ENCODE results near the gene DGCR6L.
"Not testable (repeated sequence)": the region's sequence is repeated elsewhere in the genome, so short reads cannot be mapped to it uniquely, and the experiment has no call there.

The DGCR6L gene

DNA sequence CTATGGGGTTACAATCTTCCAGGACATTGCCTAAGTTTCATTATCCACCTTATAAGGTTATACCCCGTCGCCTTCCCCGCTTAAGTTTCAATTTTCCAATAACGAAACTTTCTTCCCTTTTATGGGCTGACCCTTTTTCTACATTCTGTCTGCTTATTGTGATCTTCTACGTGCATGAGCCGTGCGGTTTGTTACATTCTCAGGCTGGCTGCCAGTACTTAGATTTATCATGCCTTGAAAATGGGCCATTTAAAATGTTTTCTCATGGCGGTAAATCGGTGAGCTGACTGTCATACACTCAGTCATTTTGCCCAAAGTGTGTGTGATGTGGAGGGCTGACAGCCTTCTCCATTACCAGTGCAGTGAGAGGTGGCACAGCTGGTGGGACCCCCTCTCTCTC, 23.3 kb downstream of the DGCR6L start:
- Histone ChIP-seq H3K4me1 (ENCODE audit: control insufficient read depth, insufficient read depth, low read length) (peaks cover 5% of the 10 kb centered on the region), H3K27me3 (ENCODE audit: control insufficient read depth in 1 of 2, insufficient read depth in 2 of 2, low read length in 2 of 2) (peaks cover 0 to under 1% of the 10 kb centered on the region in 2 donors), H3K9me3 (ENCODE audit: control insufficient read depth in 2 of 2, low read length in 2 of 2) (no peaks in the 10 kb centered on the region), H3K36me3 (ENCODE audit: control insufficient read depth in 2 of 2, insufficient read depth in 2 of 2, low read length in 2 of 2) (no peaks in the 10 kb centered on the region), H3K9ac (ENCODE audit: low read length in 2 of 2) (no peak overlapping the region), H3K27ac (ENCODE audit: low read length) (no peak overlapping the region), H3K4me3 (ENCODE audit: low read length in 2 of 2) (no peak overlapping the region)

DNA sequence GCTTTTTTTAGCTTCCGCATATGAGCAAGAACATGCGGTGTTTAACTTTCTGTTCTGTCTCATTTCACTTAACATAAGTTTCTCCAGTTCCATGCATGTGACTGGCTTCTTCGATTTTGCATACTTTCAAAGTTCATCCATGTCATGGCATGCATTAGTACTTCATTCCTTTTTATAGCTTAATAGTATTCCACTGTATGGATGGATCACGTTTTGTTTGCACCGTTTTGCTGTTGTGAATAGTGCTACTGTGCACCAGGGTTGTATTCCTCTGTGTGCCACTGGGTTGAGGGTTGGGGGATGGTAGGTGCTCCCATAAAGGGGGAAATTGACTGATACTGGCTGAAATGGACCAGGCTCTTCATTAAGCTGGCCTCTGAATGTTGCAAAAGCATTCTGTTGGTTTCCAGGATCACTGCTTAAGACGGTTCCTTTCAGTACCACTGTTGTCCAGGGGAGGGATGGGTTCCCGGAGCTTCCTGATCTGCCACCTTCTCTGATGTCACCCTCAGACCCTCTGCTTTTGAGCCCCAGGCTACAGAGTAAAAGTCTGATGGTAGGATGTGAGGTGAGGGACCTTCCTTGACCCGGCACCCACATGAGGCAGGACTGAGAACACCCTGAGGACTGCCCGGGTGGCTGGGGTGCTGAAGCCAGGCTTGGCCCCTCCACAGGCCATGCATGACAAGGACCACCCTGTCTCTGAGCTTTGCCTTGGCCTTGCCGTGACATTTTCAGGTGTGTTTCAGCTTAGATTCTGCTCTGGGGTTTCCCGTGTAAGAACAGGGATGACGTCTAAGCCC, 24.4 kb downstream of the DGCR6L start:
- H3K4me3 ChIP-seq (ENCODE audit: low read length in 2 of 2): no peak overlapping the region
- H3K9ac ChIP-seq (ENCODE audit: low read length in 2 of 2): no peak overlapping the region
- peaks cover 5% of the 10 kb centered on the region for H3K4me1 ChIP-seq (ENCODE audit: control insufficient read depth, insufficient read depth, low read length)
- H3K36me3 ChIP-seq (ENCODE audit: control insufficient read depth in 2 of 2, insufficient read depth in 2 of 2, low read length in 2 of 2): no peaks in the 10 kb centered on the region
- peaks cover 3% of the 10 kb centered on the region in 2 donors for H3K27me3 ChIP-seq (ENCODE audit: control insufficient read depth in 1 of 2, insufficient read depth in 2 of 2, low read length in 2 of 2)
- no peak overlapping the region for H3K27ac ChIP-seq (ENCODE audit: low read length)
- no peaks in the 10 kb centered on the region for H3K9me3 ChIP-seq (ENCODE audit: control insufficient read depth in 2 of 2, low read length in 2 of 2)

DNA sequence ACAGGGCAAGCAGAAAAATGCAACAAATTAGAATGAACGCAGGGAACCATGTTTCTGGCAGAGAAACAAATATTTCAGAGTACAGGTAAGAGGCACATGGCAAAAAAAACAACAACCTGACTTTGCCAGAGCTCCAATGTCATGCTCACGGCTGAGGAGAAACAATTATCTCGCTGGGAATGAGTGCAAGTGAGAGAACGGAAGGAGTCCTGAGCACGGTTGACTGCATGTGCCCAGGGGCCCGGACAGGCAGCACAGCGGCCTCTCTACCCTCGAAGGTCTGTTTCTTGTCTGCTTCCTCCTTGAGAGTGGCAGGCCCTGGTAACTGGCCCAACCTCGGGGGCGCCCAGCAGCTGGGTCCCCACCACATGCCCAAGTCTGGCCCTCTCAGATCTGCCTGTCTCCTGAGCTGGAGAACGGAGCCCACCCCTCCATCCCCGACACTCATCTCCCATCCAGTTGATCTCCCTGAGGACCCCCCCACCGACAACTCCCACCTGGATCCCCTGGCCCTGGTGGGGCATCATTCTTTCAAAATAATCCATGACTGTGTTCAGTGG, 27.1 kb downstream of the DGCR6L start:
- no peak overlapping the region for H3K9ac ChIP-seq (ENCODE audit: low read length in 2 of 2)
- H3K36me3 ChIP-seq (ENCODE audit: control insufficient read depth in 2 of 2, insufficient read depth in 2 of 2, low read length in 2 of 2): no peaks in the 10 kb centered on the region
- no peak overlapping the region for H3K4me3 ChIP-seq (ENCODE audit: low read length in 2 of 2)
- no peak overlapping the region for H3K27ac ChIP-seq (ENCODE audit: low read length)
- no peaks in the 10 kb centered on the region for H3K4me1 ChIP-seq (ENCODE audit: control insufficient read depth, insufficient read depth, low read length)
- H3K27me3 ChIP-seq (ENCODE audit: control insufficient read depth in 1 of 2, insufficient read depth in 2 of 2, low read length in 2 of 2): peaks cover 6 to 8% of the 10 kb centered on the region in 2 donors
- no peaks in the 10 kb centered on the region for H3K9me3 ChIP-seq (ENCODE audit: control insufficient read depth in 2 of 2, low read length in 2 of 2)

DNA sequence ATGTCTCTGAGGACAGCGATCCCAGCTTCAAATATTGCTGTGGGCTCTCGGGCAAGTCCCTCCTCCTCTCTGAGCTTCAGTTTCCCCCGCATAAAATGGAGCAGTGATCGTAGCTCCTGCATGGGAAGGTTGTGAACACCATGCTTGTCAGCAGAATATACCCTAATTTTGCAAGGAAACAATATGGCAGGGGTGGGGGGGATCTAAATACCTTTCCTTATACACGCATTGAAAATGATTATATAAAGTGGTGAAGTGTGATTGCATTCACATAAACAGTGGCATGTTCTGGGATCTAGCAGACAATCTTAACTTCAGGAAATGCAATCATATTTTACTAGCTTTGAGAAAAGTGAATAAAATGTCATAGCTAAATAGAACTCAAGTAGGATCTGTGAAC, 27.8 kb downstream of the DGCR6L start:
- H3K27me3 ChIP-seq (ENCODE audit: control insufficient read depth in 1 of 2, insufficient read depth in 2 of 2, low read length in 2 of 2): peaks cover 6 to 8% of the 10 kb centered on the region in 2 donors
- no peaks in the 10 kb centered on the region for H3K9me3 ChIP-seq (ENCODE audit: control insufficient read depth in 2 of 2, low read length in 2 of 2)
- H3K27ac ChIP-seq (ENCODE audit: low read length): no peak overlapping the region
- H3K36me3 ChIP-seq (ENCODE audit: control insufficient read depth in 2 of 2, insufficient read depth in 2 of 2, low read length in 2 of 2): no peaks in the 10 kb centered on the region
- no peak overlapping the region for H3K4me3 ChIP-seq (ENCODE audit: low read length in 2 of 2)
- no peaks in the 10 kb centered on the region for H3K4me1 ChIP-seq (ENCODE audit: control insufficient read depth, insufficient read depth, low read length)
- no peak overlapping the region for H3K9ac ChIP-seq (ENCODE audit: low read length in 2 of 2)

DNA sequence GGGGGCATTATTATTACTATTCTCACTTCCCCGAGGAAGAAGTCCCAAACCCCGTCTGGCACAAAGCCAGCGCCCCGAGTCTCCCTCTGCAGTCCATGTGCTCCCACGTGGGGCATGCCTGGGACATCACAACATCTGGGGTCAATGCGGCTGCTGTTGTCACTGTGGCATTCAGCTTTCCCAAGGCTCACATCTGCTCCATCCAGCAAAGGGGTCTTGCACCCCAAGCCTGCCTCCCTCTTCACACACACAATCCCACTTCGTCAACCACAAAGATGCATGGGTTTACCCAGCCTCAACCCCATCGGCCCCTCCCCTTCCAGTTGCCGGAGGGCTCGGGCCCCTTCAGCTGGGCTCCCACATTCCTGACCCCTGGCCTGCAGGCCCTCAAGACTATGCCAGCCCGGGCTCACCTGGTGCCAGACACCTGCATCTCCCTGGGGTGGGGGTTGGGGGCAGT, 28.2 kb downstream of the DGCR6L start:
- Histone ChIP-seq H3K27ac (ENCODE audit: low read length) (no peak overlapping the region), H3K9me3 (ENCODE audit: control insufficient read depth in 2 of 2, low read length in 2 of 2) (no peaks in the 10 kb centered on the region), H3K4me3 (ENCODE audit: low read length in 2 of 2) (no peak overlapping the region), H3K36me3 (ENCODE audit: control insufficient read depth in 2 of 2, insufficient read depth in 2 of 2, low read length in 2 of 2) (no peaks in the 10 kb centered on the region), H3K27me3 (ENCODE audit: control insufficient read depth in 1 of 2, insufficient read depth in 2 of 2, low read length in 2 of 2) (peaks cover 6 to 8% of the 10 kb centered on the region in 2 donors), H3K4me1 (ENCODE audit: control insufficient read depth, insufficient read depth, low read length) (no peaks in the 10 kb centered on the region), H3K9ac (ENCODE audit: low read length in 2 of 2) (no peak overlapping the region)

DNA sequence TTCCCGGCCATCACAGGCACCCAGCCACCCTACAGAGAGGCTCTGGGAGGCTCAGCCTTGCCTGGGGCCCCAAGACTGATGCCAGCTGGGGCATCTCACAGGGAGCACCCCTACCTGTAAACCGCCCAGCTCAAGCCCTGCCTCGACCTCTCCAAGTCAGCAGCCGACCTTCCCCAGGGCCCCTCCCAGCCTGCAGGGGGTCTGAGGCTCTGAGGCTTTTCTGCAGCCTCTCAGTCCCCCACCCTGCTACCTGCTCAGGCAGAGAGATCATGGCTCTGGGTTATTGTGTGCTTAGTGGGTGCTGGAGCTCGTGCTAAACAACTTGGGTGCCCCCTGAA, 28.6 kb downstream of the DGCR6L start:
- H3K27me3 ChIP-seq (ENCODE audit: control insufficient read depth in 1 of 2, insufficient read depth in 2 of 2, low read length in 2 of 2): peaks cover 6 to 8% of the 10 kb centered on the region in 2 donors
- H3K9ac ChIP-seq (ENCODE audit: low read length in 2 of 2): no peak overlapping the region
- H3K36me3 ChIP-seq (ENCODE audit: control insufficient read depth in 2 of 2, insufficient read depth in 2 of 2, low read length in 2 of 2): no peaks in the 10 kb centered on the region
- H3K27ac ChIP-seq (ENCODE audit: low read length): no peak overlapping the region
- H3K4me1 ChIP-seq (ENCODE audit: control insufficient read depth, insufficient read depth, low read length): no peaks in the 10 kb centered on the region
- H3K9me3 ChIP-seq (ENCODE audit: control insufficient read depth in 2 of 2, low read length in 2 of 2): no peaks in the 10 kb centered on the region
- no peak overlapping the region for H3K4me3 ChIP-seq (ENCODE audit: low read length in 2 of 2)

DNA sequence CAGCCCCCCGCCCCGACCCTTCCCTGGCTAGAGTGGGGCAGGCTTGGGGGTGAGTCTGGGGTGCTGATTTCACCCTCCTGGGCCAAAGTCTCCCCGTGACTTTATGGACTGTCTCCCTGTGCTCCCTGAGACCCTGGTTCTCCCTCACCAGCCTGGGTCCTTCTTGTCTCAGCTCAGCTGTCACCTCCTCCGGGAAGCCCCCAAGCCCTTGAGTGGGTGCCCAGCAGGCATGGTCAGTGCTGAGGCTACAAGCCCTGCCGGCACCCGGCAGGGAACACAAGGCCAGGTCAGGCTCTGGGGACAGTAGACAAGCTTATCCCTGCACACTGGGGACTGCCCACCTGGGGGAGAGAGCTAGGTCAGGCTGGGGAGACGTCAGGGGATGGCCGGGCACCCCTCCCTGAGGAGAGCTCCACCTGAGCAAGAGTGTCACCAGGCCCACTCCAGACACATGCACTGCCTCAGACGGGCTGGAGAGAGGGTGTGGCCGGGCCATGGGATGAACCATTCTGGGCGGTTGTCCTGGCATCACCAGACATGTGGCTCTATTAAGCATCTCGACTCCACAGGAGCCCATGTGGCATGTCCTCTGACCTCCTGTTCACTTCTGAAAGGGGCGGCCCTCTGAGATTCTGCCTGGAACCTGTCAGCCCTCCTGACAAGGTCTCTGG, 29.1 kb downstream of the DGCR6L start:
- peaks cover 6 to 8% of the 10 kb centered on the region in 2 donors for H3K27me3 ChIP-seq (ENCODE audit: control insufficient read depth in 1 of 2, insufficient read depth in 2 of 2, low read length in 2 of 2)
- no peaks in the 10 kb centered on the region for H3K36me3 ChIP-seq (ENCODE audit: control insufficient read depth in 2 of 2, insufficient read depth in 2 of 2, low read length in 2 of 2)
- no peaks in the 10 kb centered on the region for H3K9me3 ChIP-seq (ENCODE audit: control insufficient read depth in 2 of 2, low read length in 2 of 2)
- no peak overlapping the region for H3K4me3 ChIP-seq (ENCODE audit: low read length in 2 of 2)
- no peak overlapping the region for H3K9ac ChIP-seq (ENCODE audit: low read length in 2 of 2)
- no peaks in the 10 kb centered on the region for H3K4me1 ChIP-seq (ENCODE audit: control insufficient read depth, insufficient read depth, low read length)
- no peak overlapping the region for H3K27ac ChIP-seq (ENCODE audit: low read length)

DNA sequence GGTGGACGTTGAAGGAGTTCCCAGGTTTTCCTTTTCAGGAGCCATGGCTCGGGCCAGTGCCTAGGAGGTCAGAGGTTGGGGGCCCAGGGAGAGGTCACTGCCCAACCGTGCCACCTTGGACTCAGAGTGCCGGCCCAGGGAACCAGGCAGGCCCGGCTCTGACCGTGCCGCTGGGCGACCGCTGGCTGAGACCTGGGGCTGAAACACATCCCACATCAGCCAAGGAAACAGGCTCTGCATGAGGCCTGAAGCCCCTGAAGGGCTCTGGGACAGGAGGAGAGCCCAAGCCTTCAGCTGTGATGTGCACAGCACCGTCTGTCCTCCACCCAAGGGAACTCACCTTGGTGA, 29.8 kb downstream of the DGCR6L start:
- no peaks in the 10 kb centered on the region for H3K36me3 ChIP-seq (ENCODE audit: control insufficient read depth in 2 of 2, insufficient read depth in 2 of 2, low read length in 2 of 2)
- H3K4me3 ChIP-seq (ENCODE audit: low read length in 2 of 2): no peak overlapping the region
- no peaks in the 10 kb centered on the region for H3K4me1 ChIP-seq (ENCODE audit: control insufficient read depth, insufficient read depth, low read length)
- H3K9ac ChIP-seq (ENCODE audit: low read length in 2 of 2): no peak overlapping the region
- no peaks in the 10 kb centered on the region for H3K9me3 ChIP-seq (ENCODE audit: control insufficient read depth in 2 of 2, low read length in 2 of 2)
- H3K27ac ChIP-seq (ENCODE audit: low read length): no peak overlapping the region
- peaks cover 6 to 8% of the 10 kb centered on the region in 2 donors for H3K27me3 ChIP-seq (ENCODE audit: control insufficient read depth in 1 of 2, insufficient read depth in 2 of 2, low read length in 2 of 2)

DNA sequence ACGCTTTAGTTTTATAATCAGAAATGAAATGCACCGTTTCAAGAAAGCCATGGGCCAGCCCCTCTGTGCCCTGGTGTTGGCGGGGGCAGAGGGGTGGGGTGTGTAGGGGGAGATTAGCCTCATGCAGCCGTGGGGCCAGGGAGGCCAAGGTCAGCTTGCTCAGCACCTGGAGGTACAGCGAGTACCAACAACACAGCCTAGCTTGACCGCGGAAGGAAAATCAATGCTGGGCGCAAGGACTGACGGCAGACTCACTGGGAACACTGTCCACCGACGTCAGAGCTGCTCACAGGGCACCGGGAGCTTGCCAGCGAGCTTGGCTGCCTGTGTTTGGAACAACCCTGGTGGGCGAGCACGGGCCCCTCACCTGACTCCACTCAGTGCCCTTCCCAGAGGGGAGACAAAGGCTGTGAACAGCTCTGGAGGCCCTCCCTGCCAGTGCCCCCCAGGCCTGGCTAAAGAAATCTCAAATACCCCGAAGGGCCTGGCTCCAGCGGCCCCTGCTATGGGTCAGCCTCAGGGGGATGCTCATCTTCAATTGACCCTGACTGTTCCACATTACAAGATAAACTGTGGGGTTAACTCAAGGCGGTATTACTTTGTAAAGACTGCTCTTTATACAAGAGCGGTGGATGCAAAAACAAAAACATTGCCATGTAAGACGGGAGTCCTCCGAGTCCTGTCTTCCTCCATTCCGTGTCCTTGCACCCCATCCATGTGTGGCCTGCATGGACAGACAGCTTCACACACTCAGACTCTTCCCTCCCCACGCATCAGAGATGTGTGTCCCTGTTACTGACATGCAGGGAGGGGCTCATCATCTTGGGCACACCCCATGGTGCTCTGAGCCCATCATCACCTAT, 30.4 kb downstream of the DGCR6L start:
- H3K27ac ChIP-seq (ENCODE audit: low read length); H3K9me3 ChIP-seq (ENCODE audit: control insufficient read depth in 2 of 2, low read length in 2 of 2); H3K4me3 ChIP-seq (ENCODE audit: low read length in 2 of 2); H3K36me3 ChIP-seq (ENCODE audit: control insufficient read depth in 2 of 2, insufficient read depth in 2 of 2, low read length in 2 of 2); H3K4me1 ChIP-seq (ENCODE audit: control insufficient read depth, insufficient read depth, low read length); H3K9ac ChIP-seq (ENCODE audit: low read length in 2 of 2); H3K27me3 ChIP-seq (ENCODE audit: control insufficient read depth in 1 of 2, insufficient read depth in 2 of 2, low read length in 2 of 2): not testable (repeated sequence)

DNA sequence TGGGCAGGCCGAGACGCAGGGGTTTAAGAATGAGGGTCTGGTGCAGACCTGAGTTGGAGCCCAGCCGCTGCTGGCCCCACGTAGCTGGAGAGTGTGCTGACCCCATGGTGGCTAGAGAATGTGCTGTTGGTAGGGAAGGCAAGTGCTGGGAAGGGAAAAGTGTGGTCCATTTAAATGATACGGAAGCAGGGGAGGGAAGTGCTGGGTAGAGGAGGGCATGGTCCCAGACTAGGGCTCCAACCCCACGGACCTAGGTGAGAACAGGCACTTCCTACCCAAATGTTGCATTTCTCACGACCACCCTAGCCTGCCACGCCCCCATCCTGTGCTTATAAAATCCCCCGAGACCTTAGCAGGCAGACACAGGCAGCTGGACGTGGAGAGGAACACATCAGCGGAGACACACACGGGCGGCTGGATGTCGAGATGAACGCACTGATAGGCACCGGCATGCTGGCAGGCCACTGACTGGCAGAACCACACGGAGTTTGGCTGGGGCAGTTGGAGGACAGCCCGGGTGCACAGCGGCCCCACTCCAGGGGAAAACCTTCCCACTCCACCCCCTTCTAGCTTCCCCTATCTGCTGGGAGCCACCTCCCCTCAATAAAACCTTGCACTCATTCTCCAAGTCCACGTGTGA, 33.0 kb downstream of the DGCR6L start:
- H3K27me3 ChIP-seq (ENCODE audit: control insufficient read depth in 1 of 2, insufficient read depth in 2 of 2, low read length in 2 of 2); H3K36me3 ChIP-seq (ENCODE audit: control insufficient read depth in 2 of 2, insufficient read depth in 2 of 2, low read length in 2 of 2); H3K4me1 ChIP-seq (ENCODE audit: control insufficient read depth, insufficient read depth, low read length); H3K27ac ChIP-seq (ENCODE audit: low read length); H3K9me3 ChIP-seq (ENCODE audit: control insufficient read depth in 2 of 2, low read length in 2 of 2); H3K4me3 ChIP-seq (ENCODE audit: low read length in 2 of 2); H3K9ac ChIP-seq (ENCODE audit: low read length in 2 of 2): not testable (repeated sequence)
